Ectodermal cell (in vitro differentiated cells): Measurements from ENCODE around the gene PRKAR1B.

Experiments
- H3K27ac ChIP-seq: 2 replicates; pipeline ENCODE4 v1.7.0; 2013; ENCODE audit warnings: mild to moderate bottlenecking, low read depth, low read length; ENCODE audit not compliant: insufficient read depth, poor library complexity, severe bottlenecking
- H3K27me3 ChIP-seq: 2 replicates; pipeline ENCODE4 v1.7.0; 2013; ENCODE audit warnings: mild to moderate bottlenecking, low read length; ENCODE audit not compliant: insufficient read depth, control insufficient read depth, poor library complexity, severe bottlenecking
- H3K36me3 ChIP-seq: one replicate; pipeline ENCODE4 v1.7.0; 2013; ENCODE audit warnings: low read length; ENCODE audit not compliant: control insufficient read depth, insufficient read depth
- H3K4me1 ChIP-seq: one replicate; pipeline ENCODE4 v1.7.0; 2013; ENCODE audit warnings: low read length; ENCODE audit not compliant: control insufficient read depth, insufficient read depth
- H3K4me3 ChIP-seq: 2 replicates; pipeline ENCODE4 v1.7.0; 2013; ENCODE audit warnings: low read depth, low read length, control low read depth; ENCODE audit not compliant: insufficient read depth
- H3K9me3 ChIP-seq: 2 replicates; pipeline ENCODE4 v1.7.0; 2013; ENCODE audit warnings: mild to moderate bottlenecking, low read length, moderate library complexity; ENCODE audit not compliant: control insufficient read depth
- WGBS, 2 experiments: methylation state at CpG; one replicate each; pipeline ENCODE4 v1.1.7; 2013; ENCODE audit warnings: missing lambda C conversion rate in 2 of 2; 5-methylcytosine and 5-hydroxymethylcytosine counted together

The PRKAR1B gene

DNA sequence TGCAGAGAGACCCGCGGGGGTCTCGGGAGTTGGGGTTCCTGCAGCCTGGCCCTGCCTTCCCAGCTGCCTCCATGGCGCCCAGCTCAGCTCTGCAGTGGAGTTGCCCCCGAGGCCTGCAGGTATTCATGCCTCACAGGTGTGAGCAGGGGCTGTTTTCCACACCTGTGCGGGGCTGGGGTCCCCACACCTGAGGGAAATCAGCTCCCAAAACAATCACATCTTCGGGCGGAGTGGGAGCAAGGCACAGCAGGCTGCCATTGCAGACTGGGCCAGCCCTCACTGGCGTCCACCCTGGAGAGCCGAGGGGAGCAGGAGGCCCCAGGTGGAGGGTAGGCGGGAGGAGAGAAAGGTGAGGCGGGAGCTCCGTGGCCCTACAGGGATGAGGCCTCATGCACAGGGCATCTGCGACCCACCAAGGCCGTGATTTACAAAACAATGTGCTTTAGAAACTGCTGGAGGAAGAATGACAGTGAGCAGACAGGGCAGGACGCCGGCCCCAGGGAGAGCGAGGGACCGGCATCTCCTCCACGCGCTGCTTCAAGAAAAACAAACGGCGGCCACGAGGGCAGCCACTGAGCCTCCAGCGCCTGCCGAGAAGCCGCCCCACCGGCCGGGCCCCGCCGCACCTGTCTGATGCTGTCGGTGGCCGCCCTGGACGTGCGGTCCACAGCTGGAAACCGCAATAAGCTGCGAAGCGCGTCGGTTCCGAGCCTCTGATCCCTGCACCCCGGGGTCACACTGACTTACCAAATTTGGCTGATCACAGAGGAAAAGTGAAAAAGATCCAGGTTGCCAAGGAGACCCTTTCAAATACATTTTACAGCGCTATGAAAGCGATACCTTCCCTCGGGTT is 154.4 kb downstream of the PRKAR1B start:
- H3K4me3 ChIP-seq: no peak overlapping the region
- no peaks in the 10 kb centered on the region for H3K27me3 ChIP-seq
- WGBS, 2 experiments: 51 to 55% methylated on average over 45 of the region's 45 CpGs

DNA sequence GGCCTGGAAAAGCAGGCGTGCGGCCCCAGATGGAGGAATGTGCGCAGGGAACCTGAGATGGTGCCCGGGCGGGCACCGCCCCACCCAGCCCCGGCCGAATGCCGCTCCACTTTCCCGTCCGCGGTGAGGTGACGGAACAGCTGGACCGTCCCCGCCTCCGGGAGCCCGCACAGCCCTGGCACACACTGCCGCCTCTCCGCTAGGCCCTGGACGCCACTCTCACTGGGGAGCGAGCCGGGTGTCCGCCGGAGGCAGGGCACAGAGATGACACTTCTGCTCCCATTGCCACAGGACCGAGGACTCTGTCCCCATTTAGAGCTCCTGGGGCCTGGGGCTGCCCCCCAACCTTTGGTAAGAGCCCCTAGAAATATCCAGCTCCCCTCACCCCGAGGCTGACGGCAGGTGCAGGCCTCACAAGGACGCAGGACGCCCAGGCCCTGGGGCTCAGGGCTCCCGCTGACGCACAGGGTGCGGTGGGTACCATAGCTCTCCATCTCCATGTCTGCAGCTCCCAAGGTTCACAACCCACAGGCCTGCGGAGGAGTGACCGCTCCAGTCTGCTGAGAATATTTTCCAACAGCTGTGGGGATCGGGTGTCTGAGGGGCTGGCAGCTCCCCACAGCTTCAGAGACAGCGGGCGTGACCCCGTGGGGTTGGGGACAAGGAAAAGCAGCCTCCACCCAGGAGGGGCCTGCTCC is 155.2 kb downstream of the PRKAR1B start:
- Histone ChIP-seq H3K27me3 (no peaks in the 10 kb centered on the region), H3K4me3 (no peak overlapping the region), H3K4me1 (peaks cover 17% of the 10 kb centered on the region), H3K36me3 (no peaks in the 10 kb centered on the region), H3K27ac (no peak overlapping the region), H3K9me3 (no peaks in the 10 kb centered on the region)
- WGBS, 2 experiments: 95 to 96% methylated on average over 38 of the region's 38 CpGs

More for the DNA sequence above, 154.4 kb downstream of the PRKAR1B start:
- Histone ChIP-seq H3K4me1 (peaks cover 18% of the 10 kb centered on the region), H3K9me3 (no peaks in the 10 kb centered on the region), H3K36me3 (no peaks in the 10 kb centered on the region), H3K27ac (no peak overlapping the region)

GRCh38 chr7:571096-571717 is 155.9 kb downstream of the PRKAR1B start:
- WGBS, 2 experiments: 93% methylated on average over 33 of the region's 33 CpGs
- no peak overlapping the region for H3K27ac ChIP-seq

GRCh38 chr7:570801-571070 is 156.3 kb downstream of the PRKAR1B start:
- H3K4me1 ChIP-seq: peaks cover 17% of the 10 kb centered on the region
- no peaks in the 10 kb centered on the region for H3K36me3 ChIP-seq
- H3K27ac ChIP-seq: no peak overlapping the region
- no peaks in the 10 kb centered on the region for H3K9me3 ChIP-seq
- no peak overlapping the region for H3K4me3 ChIP-seq
- no peaks in the 10 kb centered on the region for H3K27me3 ChIP-seq
- WGBS, 2 experiments: 92 to 94% methylated on average over 14 of the region's 14 CpGs

More at GRCh38 chr7:571096-571717, 155.9 kb downstream of the PRKAR1B start:
- peaks cover 17% of the 10 kb centered on the region for H3K4me1 ChIP-seq
- no peaks in the 10 kb centered on the region for H3K36me3 ChIP-seq
- no peak overlapping the region for H3K4me3 ChIP-seq
- no peaks in the 10 kb centered on the region for H3K9me3 ChIP-seq
- H3K27me3 ChIP-seq: no peaks in the 10 kb centered on the region

GRCh38 chr7:569996-570800 is 156.9 kb downstream of the PRKAR1B start:
- Histone ChIP-seq H3K9me3 (no peaks in the 10 kb centered on the region), H3K4me1 (peaks cover 17% of the 10 kb centered on the region), H3K36me3 (no peaks in the 10 kb centered on the region), H3K4me3 (no peak overlapping the region), H3K27ac (no peak overlapping the region), H3K27me3 (no peaks in the 10 kb centered on the region)
- WGBS, 2 experiments: 94 to 95% methylated on average over 40 of the region's 40 CpGs

DNA sequence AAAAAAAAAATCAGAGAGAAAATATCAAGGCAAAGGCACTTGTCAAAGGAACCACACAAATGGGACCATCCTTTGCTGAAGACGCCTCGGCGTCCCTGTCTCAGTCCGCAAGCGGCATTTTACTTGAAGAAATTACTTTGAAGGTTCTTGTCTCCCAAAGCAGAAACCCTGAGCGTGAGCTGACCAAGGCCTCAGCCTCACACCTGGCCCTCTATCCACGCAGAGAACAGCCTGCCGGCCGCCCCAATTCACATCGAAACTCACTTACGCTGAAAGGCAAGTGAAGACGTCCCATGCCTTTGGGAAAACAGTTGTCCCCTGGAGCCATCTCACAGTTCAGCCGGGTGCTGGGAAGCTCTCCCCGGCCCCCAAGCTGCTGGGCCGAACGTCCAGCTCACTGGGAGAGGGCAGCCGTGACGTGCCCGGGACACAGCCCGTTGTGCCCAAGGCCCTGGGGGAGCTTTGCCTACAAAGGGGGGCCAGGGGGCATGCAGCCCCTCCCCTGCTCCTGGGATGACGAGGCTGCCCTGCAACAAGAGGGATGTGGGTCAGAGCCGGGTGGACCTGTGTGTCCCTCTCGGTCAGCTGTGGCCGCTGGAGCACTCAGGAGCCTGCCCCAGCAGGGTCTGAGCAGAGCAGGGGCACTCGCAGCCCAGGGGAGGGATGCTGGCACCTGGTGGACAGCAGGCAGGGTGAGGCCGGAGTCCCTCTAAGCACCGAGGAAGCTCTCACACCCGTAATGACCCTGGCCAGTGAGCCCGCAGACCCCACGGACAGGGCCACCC is 157.8 kb downstream of the PRKAR1B start:
- Histone ChIP-seq H3K36me3 (no peaks in the 10 kb centered on the region), H3K27ac (no peak overlapping the region), H3K4me1 (peaks cover 17% of the 10 kb centered on the region), H3K27me3 (no peaks in the 10 kb centered on the region), H3K4me3 (no peak overlapping the region), H3K9me3 (no peaks in the 10 kb centered on the region)
- 93 to 94% methylated on average over 30 of the region's 30 CpGs for WGBS, 2 experiments

GRCh38 chr7:568031-568951 is 158.8 kb downstream of the PRKAR1B start:
- Histone ChIP-seq H3K4me3 (no peak overlapping the region), H3K36me3 (no peaks in the 10 kb centered on the region), H3K4me1 (peaks cover 13% of the 10 kb centered on the region), H3K27me3 (no peaks in the 10 kb centered on the region), H3K27ac (no peak overlapping the region), H3K9me3 (no peaks in the 10 kb centered on the region)
- WGBS, 2 experiments: 94 to 96% methylated on average over 33 of the region's 33 CpGs

DNA sequence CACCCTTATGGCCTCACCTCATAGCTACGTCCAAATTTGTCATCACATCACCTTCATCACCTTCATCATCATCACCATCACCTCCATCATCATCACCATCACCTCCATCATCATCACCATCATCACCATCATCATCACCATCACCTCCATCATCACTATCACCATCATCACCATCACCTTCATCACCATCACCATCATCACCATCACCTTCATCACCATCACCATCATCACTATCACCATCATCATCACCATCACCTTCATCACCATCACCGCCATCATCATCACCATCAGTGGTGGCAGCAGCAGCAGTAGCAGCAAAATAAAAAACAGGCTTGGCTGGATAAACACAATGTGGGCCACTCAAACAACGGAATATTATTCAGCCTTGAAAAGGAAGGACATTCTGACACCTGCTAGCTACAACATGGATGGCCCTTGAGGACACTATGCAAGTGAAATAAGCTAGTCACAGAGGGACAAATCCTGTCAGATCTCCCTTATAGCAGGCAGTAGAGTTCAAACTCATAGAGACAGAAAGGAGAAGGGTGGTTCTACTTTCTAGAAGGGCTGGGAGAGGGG is 159.7 kb downstream of the PRKAR1B start:
- H3K27me3 ChIP-seq: no peaks in the 10 kb centered on the region
- H3K4me3 ChIP-seq: no peak overlapping the region
- peaks cover 5% of the 10 kb centered on the region for H3K4me1 ChIP-seq
- WGBS, 2 experiments: 95% methylated on average over 2 of the region's 3 CpGs
- no peak overlapping the region for H3K27ac ChIP-seq
- no peaks in the 10 kb centered on the region for H3K36me3 ChIP-seq
- no peaks in the 10 kb centered on the region for H3K9me3 ChIP-seq
